HG02610 (cell line): ENCODE measurements around the gene GCNA.
"Not testable (repeated sequence)": the region's sequence is repeated elsewhere in the genome, so short reads cannot be mapped to it uniquely, and the experiment has no call there.

Experiments used
- ATAC-seq: cut with Tn5 transposase; IDR thresholded peaks from one replicate; pipeline ENCODE4 v1.9.1; 2021; ENCODE audit warnings: mild to moderate bottlenecking, moderate library complexity; ENCODE audit not compliant: unreplicated experiment

The GCNA gene

GRCh38 chrX:71636438-71637252 lies 58.4 kb downstream of the GCNA start:
- no peak for ATAC-seq

DNA sequence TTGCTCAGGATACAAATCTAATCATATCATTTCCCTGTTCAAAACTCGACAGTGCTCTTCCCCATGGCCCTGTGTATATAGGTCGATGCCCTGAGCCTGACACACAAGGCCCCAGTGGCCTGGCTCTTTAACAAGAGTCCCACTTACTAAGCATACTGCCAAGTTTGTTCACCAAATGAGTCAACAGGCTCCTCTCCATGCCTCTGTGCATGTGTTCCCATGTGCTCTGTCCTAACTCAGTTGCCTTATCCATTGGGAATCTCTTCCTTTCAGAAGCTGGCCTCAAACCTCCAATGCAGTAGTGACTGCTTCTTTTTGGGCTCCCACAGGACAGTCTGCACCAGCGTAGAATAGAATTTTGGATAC lies 59.0 kb downstream of the GCNA start:
- ATAC-seq, result no peak

DNA sequence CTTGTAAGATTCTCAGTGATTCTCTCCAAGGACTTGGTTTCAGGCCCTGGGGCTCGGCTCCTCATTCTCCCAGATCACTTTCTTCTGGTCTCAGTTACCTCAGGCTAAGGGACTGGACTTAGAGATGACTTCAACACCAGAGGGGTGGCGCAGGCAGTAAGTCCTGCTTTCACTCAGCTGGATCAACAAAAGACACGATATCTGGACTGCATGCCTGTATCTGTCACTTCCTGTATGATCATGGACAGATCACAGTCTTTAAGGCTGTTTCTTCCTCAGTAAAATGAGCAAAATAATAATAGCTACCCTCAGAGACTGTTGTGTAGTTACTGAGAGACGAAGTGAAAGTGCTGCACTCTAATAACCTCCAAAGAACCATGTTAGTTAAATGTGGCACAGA lies 59.6 kb downstream of the GCNA start:
- ATAC-seq, result peak; percentile 44

DNA sequence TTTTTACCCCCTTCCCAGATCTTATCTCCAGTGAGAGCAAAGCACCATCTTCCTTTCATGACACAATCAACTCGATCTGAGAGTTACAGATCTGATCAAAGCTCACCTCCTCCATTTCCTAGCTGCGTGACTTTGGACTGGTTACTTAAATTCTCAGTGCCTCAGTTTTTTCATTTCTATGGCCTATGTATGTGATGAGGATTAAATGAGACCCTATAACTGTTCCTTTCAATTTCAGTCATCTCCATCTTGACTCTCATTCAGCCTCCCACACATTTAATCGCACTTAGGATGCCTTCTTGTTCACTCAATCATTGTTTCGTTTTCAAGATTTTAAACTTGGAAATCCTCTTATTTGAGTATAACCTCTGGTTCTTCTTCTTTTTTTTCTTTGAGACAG lies 60.2 kb downstream of the GCNA start:
- ATAC-seq, result no peak

DNA sequence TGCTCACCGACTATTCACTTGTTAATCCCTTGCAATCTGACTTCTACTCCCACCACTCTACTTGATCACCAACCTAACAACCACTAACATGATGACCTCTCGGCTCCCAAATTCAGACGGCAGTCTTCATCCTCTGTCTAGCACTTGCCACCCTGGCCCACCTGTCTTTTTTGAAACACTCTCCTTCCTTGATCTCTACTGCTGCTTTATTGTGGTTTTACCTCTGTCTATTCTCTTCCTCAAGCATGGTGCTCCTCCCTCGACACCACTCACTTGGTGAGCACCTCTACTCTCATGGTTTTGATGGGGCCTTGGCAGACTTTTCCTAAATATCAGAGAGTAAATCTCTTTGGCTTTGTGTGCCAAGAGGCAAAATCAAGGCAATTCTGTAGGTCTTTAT lies 61.8 kb downstream of the GCNA start:
- no peak for ATAC-seq

- ATAC-seq, result not testable (repeated sequence)
Measured at GRCh38 chrX:71644406-71644805, 66.2 kb downstream of the GCNA start.

DNA sequence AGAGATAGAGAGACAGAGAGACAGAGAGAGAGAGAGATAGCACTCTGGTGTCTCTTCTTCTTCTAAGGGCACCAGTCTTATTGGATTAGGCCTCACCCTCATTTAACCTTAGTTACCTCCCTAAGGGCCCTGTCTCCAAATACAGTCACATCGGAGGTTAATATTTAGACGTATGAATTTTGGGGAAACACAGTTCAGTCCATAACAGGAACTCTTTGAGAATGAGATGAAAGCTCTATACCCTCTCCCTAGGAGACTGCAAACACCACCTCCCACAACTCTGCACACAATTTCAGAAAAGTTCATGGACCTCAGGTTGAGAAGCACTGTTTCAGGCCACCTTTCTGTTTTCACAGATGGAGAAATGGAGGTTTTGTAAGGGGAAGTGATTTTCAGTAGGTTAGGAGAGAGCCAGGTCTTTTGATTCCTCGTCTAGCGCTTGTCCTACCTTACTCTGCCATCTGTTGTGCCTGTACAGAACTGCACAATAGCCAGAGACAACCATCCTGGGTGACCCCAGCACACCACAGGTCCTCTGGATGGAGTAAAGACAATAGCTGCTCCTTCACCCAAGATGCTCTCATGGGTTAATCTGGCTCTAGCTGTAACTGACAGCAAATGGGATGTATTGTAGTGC lies 72.2 kb downstream of the GCNA start:
- peak; percentile 89 for ATAC-seq

GRCh38 chrX:71652405-71652804 lies 74.2 kb downstream of the GCNA start:
- ATAC-seq, result no peak

GRCh38 chrX:71653344-71653743 lies 75.1 kb downstream of the GCNA start:
- ATAC-seq, result no peak

GRCh38 chrX:71657267-71657666 lies 79.0 kb downstream of the GCNA start:
- ATAC-seq, result no peak

GRCh38 chrX:71659342-71659741 lies 81.1 kb downstream of the GCNA start:
- no peak for ATAC-seq

DNA sequence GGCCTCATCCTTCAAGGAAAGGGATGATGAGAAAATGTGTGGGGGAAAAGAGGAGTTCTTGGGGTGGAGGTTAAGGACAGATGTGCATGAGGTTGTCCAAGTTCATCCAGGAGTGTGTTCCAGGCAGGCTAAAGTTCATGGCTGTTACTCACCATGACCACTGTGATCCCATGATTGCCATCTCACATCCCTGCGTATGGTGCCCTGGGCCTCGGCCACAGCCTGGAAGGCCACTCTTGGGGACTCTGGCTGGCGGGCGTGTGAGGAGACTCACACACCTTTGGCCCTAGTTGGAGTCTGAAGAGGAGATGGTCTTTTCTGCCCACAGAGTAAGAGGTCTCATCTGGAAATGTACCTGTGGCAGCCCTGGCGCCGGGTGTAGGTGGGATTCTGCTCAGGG lies 81.7 kb downstream of the GCNA start:
- ATAC-seq, result no peak

DNA sequence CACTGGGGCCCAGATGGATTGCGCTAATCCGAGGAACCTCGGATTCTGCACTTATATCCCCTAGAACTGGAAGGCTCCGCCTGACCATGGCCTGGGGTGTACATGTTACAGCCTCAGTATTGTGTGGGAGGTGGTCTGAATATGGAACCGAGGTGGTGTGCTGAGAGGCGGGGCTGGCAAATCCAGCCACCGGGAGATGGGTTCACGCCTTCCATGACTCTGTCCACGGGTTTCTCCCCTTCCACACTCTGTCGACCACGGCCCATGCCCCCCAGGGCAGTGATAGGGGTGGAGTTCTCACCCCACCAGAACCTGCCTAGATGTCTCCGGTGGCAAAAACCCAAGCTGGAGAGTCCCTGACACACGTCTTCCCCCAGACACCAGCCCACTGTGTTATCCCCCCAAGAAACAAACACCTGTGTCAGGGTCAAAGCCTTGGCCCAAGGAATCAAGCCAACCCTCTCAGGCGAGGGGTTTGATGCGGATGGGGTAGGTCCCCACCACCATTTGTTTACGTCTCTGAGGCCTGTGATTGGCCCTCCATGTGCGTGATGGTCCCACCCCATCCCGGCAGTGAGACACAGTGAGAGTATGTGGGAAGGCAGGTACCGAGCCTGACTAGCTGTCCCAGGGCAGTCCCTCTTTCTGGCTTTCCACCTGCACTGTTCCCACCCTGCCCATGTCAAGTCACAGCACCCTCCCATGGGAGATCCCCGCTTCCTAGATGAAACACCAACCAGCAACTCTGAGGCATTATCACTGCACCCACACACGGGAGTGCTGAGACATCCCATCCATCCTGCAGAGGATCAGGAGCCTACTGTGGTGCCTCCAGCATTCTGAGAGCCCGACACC lies 82.6 kb downstream of the GCNA start:
- ATAC-seq, result no peak

- ATAC-seq, result no peak
Measured at GRCh38 chrX:71661919-71662318, 83.7 kb downstream of the GCNA start.

DNA sequence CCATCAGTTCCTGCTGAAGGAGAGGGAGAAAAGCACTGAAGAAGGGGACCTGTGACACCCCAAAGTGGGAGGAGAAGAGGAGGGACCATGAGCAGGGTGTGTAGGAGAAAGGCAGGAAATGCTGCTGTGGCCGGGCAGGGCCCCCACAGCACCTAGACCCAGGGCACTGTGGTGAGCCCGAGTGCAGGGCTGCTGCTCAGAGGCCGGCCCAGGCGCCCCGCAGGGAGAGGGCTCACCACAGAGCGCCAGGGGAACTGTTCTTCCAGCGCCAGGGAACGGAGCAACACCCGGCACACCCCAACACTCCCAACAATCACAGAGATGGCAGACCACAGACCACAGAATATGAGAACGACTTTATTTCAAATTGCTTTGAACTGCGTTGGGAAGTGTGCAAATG lies 84.4 kb downstream of the GCNA start:
- not testable (repeated sequence) for ATAC-seq
